Right cardiac atrium (tissue), 5 donors: ENCODE measurements around the gene ABITRAM. TPM values are rescaled to one million over a fixed set of nuclear protein-coding genes. Genes with fewer than 3 reads are reported as not detected.

Experiments used
- polyA plus RNA-seq: library from polyadenylated mRNA; stranded (reverse); fragments of 200-250 nt; gene quantifications from one replicate; pipeline ENCODE4 v1.2.3, GENCODE V29; 2013
- total RNA-seq, 4 donors: library from RNA; stranded (reverse); fragmentation: NEBNext Ultra II Directional; extraction: Animal tissue kit (Norgen Biotek cat#: 25700); gene quantifications; one replicate each; pipeline ENCODE4 v1.2.1, GENCODE V29; 2021
- donor health status: healthy with polysubstance abuse.
- donor health status: DM: no; HTN: yes; CAD: no.
- donor health status: DM: no; HTN: no; CAD: no.
- donor health status: DM: no; HTN: yes; CAD: no; lungs with severe emphysema.
- donor health status: DM: yes; HTN: yes; CAD: no.

Gene ABITRAM
- total and polyA plus RNA-seq, 5 donors = 5.6 to 12.9 (median 10.1) TPM

Other genes starting within 250 kb of the ABITRAM start
- gene ACTL7B, start 78.4 kb upstream of the ABITRAM start, total RNA-seq = not detected
- gene ACTL7B, start 78.4 kb upstream of the ABITRAM start, polyA plus RNA-seq = not detected
- gene ACTL7A, start 72.1 kb upstream of the ABITRAM start, total RNA-seq = not detected
- gene ACTL7A, start 72.1 kb upstream of the ABITRAM start, polyA plus RNA-seq = not detected
- 10 to 100 TPM; 20.5 to 24.1 (median 22.0) TPM for gene ELP1, start 276 bp upstream of the ABITRAM start, total RNA-seq
- 12.8 TPM for gene ELP1, start 276 bp upstream of the ABITRAM start, polyA plus RNA-seq
- 10 to 100 TPM; 61.1 to 99.9 (median 96.9) TPM for gene CTNNAL1, start 79.1 kb downstream of the ABITRAM start, total RNA-seq
- gene CTNNAL1, start 79.1 kb downstream of the ABITRAM start, polyA plus RNA-seq = 105 TPM
- 100 to 1,000 TPM in 2 of 4 donors, 10 to 100 TPM in 2; 81.4 to 136 (median 99.6) TPM for gene TMEM245, start 185.5 kb downstream of the ABITRAM start, total RNA-seq
- gene TMEM245, start 185.5 kb downstream of the ABITRAM start, polyA plus RNA-seq = 25.6 TPM
- gene FRRS1L, start 232.8 kb downstream of the ABITRAM start, total RNA-seq = 1 to 10 TPM; 3.9 to 5.9 (median 4.4) TPM
- gene FRRS1L, start 232.8 kb downstream of the ABITRAM start, polyA plus RNA-seq = 0.91 TPM